ENCODE results near the gene BHLHA9. TPM values are rescaled to one million over a fixed set of nuclear protein-coding genes. Genes with fewer than 3 reads are reported as not detected.

BHLHA9 gene
- total and polyA plus RNA-seq, 9 of the 15 experiments (the other 6 are each of a cell fraction or from before 2014, with no cell fraction given), result not detected

- TF ChIP-seq CUX1 (CRISPR knock-in tag; IDR thresholded peaks at IDR 0.05), result peak; percentile 99
- TF ChIP-seq POLR3G (IDR thresholded peaks at IDR 0.05; ENCODE audit: extremely low read depth, insufficient read length, insufficient replicate concordance), result no peak
- no peak for TF ChIP-seq SMARCE1 (IDR thresholded peaks at IDR 0.05)
- TF ChIP-seq RAD51 (IDR thresholded peaks at IDR 0.05; ENCODE audit: borderline replicate concordance, low read depth), result no peak
- TF ChIP-seq RCOR1 (IDR thresholded peaks at IDR 0.05; ENCODE audit: borderline replicate concordance in 1 of 2, low read depth in 2 of 2, low read length in 2 of 2), result no peak
- TF ChIP-seq CHD1 (IDR thresholded peaks at IDR 0.05; ENCODE audit: low read length), result no peak
- TF ChIP-seq, protein P1, sequence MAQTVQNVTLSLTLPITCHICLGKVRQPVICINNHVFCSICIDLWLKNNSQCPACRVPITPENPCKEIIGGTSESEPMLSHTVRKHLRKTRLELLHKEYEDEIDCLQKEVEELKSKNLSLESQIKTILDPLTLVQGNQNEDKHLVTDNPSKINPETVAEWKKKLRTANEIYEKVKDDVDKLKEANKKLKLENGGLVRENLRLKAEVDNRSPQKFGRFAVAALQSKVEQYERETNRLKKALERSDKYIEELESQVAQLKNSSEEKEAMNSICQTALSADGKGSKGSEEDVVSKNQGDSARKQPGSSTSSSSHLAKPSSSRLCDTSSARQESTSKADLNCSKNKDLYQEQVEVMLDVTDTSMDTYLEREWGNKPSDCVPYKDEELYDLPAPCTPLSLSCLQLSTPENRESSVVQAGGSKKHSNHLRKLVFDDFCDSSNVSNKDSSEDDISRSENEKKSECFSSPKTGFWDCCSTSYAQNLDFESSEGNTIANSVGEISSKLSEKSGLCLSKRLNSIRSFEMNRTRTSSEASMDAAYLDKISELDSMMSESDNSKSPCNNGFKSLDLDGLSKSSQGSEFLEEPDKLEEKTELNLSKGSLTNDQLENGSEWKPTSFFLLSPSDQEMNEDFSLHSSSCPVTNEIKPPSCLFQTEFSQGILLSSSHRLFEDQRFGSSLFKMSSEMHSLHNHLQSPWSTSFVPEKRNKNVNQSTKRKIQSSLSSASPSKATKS (CRISPR knock-in tag; IDR thresholded peaks at IDR 0.05), result no peak
Observed at GRCh38 chr17:1229900-1230501, 40.2 kb upstream of the BHLHA9 start (continued).

Data from K562 (cell line).